HG03135 (cell line): ENCODE data around the gene KLHL28.

ENCODE experiments used
- ATAC-seq: cut with Tn5 transposase; IDR thresholded peaks from one replicate; pipeline ENCODE4 v1.9.1; 2021; ENCODE audit warnings: mild to moderate bottlenecking, moderate library complexity; ENCODE audit not compliant: unreplicated experiment

Gene KLHL28

DNA sequence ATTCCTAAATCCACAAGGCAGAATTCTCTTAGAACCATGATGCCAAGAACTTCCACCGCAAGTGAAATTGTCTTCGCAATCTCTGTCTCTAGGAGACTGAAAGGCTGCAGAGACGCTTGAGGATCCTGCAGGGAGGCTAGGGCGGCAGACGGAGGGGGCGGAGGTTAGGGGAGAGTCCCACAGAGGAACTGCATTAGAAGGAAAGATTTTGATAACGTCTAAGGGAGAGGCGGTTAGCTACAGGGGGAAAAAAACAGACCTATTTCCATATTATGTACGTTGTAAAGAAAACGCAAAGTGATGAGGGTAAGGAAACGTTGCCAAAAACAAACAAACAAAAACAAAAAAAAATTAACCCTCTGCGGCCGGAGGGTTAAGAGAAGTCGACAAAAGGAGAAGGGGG, 595 bp downstream of the KLHL28 start:
- ATAC-seq: no peak

DNA sequence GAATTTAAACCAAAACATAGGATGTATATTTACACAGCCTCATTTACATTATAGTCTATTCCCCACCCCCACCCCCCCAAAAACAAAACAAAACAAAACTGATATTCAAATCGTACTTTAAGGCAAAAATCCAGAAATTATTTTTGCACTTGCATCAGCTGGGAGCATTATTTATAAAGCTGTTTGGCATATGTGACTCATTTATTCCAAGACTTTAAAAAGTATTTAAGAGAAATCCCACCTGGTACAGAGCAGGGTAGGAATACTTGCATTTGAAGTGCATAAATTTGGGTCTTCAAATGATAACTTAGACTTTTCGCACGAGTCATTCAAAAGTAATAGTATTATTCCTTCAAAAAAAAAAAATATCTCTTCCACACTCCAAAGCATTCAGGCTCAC, 1.1 kb downstream of the KLHL28 start:
- ATAC-seq: no peak

DNA sequence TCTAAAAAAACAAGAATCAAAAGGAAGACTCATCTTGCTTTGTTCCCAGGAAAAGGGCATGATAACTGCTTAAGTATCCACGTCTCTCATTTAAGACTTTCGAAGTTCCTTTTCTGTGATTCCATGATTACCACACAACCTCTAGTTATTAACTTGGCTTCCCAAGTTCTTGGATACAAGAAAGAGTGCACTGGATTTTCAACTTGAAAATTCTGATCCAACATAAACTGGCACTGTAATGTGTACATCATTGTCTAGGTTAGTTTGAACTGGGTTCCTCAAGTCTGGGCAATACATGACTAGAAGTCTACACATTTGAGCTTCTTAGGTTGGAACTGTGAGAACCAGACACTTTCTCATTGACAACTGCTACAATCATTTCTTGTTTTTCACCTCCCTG, 1.6 kb downstream of the KLHL28 start:
- no peak for ATAC-seq

DNA sequence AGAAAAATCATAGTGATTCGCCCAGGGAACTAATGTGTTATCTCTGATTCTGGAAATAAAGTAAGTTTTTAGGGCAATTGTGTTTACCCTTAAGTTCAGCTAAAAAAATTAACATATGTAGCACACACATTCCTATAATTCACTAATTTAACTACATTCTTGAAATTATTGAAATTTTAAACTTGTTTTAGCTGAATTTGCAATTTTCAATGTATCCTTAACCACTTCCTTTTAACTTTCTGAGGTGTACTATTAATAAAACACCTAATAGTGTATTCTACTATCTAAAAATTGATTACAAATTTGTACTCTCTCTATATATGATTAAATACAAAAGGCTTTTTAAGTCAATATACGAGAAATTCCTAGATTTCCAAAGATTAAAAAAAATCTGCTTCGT, 2.2 kb downstream of the KLHL28 start:
- no peak for ATAC-seq

DNA sequence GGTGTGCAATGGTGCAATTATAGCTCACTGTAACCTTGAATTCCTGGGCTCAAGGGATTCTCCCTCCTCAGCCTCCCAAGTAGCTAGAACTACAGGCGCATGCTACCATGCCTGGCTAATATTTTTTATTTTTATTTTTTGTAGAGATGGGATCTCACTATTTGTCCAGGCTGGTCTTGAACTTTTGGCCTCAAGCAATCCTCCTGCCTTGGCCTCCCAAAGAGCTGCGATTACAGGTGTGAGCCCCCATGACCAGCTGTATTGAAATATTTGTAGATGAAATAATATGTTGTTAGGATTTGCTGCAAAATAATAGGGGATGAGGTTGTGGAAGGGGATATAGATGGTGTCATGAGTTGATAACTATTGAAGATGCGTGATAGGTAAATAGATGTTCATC, 4.9 kb downstream of the KLHL28 start:
- ATAC-seq: no peak

DNA sequence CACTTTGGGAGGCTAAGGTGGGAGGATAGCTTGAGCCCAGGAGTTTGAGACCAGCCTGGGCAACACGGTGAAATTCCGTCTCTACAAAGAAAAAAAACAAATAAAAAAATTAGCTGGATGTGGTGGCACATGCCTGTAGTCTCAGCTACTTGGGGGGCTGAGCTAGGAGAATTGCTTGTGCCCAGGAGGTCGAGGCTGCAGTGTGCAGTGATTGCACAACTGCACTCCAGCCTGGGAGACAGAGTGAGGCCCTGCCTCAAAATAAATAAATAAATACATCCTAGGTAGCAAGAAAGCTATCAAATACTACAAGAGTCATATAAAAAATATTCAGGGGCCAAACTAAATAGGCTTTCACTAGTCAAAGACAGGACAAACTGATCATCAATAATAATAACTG, 6.2 kb downstream of the KLHL28 start:
- no peak for ATAC-seq

DNA sequence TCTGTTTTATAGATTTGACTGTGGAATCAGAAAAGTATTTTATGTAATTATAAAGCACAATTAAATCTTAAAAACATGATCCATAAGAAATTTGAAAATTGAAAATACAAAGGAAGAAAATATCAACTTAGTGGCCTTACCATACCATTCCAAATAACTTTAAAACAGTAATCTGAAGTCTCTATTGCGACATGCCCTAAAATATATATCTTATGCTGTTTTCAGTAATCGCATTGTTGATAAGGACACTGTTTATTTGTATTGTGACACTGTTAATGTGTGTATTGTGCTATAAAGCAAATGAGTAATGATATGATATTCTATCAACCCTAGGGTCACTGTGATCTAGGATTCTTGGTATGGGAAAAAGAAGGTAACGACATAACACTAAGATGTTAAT, 7.0 kb downstream of the KLHL28 start:
- no peak for ATAC-seq

DNA sequence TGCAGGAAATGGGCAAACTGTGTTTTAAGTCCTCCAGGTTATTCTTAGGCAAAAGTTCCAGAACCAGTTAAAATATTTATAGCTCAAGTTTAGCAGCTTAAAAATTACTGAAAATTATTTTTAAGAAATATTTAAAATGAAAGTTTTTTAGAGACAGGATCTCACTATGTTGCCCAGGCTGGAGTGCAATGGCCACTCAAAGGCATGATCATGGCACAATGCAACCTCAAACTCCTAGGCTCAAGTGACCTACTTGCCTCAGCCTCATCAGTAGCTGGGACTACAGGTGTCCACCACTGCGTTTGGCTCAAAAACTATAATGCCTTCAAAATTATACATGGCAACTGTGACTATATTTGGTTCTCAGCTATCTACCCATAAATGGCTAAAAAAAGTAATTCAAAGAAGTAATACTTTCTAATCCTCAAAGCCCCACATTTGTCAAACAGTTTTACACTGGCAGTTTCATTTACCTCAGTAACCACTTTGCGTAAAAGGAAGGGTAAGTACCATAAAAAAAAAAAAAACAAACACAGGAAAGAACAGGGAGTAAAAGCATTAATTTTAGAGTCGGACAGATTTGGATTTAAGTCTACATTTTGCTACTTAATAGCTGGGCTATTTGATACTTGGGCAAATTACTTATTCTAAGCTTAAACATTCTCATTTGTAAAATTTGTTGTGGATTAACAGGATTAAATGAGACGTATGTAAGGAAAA, 9.2 kb downstream of the KLHL28 start:
- ATAC-seq: no peak

DNA sequence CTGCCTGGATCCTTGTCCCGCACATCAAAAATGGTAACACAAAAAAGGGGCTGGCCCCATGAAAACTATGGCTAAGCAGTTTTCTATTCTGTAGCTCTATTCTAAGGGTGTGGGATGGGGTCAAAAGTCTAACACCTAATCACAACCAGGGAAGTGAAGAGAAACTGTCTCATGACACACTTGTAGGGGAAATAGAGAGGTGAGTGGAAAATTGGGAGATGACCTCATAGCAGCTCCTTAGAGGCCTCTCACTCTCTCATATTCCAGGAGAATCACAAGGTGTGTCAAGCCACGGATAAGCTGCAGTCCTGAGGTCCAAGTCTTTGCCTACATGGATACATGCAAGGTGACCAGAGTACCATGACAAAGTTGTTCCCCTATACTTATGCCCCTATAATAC, 10.7 kb downstream of the KLHL28 start:
- ATAC-seq: no peak

DNA sequence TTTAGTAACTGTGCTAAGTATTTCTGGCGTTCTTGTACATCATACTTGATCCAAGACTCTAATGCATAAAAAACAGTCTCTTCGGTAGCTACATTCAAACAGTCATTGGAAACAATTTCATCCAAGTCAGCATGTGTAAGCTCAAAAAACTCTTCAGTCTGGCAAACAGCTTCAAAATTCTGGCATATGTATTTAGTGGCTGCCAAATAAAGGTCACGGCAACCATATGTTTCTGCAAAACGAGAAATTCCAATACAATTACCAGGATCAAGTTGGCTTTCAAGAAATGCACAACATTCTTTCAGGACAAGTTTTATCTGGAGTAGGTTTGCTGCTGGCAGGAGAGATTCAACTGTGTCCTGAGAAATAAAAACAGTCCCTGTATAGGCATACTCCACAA, 16.5 kb downstream of the KLHL28 start:
- ATAC-seq: no peak

DNA sequence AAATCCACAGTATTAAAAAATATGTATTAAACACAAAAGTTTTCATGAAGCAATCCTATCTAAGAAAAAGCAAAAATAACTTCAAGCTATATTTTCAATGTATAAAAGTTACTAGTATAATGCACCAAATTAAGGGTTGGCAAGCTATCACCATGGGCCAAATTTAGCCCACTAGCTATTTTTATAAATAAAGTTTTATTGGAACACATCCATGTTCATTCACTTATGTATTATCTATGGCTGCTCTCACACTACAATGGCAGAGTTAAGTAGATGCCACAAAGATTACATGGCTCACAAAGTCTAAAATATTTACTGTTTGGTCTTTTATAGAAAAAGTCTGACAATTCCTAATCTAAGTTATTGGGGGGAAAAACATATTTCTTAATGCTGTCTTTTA, 17.6 kb downstream of the KLHL28 start:
- no peak for ATAC-seq

DNA sequence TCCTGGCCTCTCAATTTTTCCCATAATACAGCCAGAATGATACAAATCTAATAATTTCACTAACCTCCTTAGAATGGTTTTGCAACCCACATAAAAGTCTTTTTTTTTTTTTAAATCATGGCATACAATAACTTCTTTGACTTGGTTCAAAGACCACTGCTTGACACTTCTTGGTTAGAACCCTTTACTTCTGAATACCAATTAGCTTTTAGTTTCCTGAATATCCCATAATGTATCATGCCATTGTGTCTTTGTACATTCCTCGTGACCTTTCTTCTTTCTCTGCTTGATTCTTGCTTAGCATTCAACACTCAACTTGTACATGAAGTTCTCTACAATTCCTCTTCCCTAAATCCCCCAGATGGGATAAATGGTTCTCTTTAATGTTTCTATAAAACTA, 19.3 kb downstream of the KLHL28 start:
- no peak for ATAC-seq

DNA sequence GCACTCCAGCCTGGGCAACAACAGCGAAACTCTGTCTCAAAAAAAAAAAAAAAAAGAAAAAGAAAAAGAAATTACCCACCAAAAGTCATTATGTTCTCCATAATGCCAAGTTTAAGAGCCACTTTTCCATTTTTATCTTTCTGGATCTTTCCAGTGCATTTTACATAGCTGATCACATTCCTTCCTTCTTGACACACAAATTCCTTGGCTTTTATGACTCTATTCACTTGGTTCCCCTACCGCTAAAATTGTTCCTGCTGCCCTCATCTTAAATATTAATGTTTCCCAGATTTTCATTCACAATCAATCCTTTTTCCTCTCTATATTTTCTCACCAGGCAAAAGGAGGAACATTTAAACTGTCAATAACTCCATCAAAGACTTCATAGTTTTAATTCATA, 20.2 kb downstream of the KLHL28 start:
- ATAC-seq: no peak

DNA sequence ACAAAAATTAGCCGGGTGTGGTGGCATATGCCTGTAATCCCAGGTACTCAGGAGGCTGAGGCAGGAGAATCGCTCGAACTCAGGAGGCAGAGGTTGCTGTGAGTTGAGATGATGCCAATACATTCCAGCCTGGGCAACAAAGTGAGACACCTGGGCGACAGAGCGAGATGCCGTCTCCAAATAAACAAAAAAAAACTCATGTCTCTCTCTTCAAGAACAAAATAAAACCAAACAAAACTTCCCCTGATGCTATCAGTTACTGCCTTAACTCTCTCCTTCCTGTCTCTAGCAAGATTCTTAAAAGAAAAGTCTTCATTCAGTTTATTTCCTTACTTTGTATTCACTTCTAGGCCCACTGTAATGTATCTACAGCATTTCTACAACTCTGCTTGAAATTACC, 20.8 kb downstream of the KLHL28 start:
- ATAC-seq: no peak

DNA sequence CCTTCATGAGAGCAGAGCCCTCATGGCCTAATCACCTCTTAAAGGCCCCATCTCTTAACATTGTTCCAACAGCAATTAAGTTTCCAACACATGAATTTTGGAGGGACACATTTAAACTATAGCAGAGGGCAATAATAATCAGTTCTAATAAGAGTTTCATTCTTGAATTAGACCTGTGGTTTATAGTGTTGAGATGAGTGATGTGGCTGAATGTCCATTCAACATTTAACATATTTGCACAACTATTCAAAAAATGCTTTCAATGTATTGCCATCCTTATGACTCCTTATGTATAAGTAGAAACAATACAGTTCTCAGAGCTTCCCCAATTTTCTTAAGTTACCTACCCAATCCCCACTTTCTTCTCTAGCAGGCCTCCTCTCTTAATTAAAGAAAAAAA, 21.5 kb downstream of the KLHL28 start:
- ATAC-seq: no peak

DNA sequence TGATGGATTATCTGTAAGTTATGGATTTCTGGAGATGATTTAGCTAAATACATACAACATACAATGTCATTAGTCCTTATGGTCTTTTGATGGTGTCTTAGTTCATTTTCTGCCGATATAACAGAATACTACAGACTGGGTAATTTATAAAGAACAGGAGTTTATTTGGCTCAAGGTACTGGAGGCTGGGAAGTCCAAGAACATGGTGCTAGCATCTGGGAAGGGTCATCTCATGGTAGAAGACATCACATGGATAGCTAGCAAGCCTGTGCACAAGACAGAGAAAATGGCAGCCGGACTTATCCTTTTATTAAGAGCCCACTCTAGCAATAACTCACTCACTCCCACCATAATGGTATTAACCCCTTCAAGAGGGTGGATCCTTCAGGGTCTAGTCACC, 24.2 kb downstream of the KLHL28 start:
- no peak for ATAC-seq

DNA sequence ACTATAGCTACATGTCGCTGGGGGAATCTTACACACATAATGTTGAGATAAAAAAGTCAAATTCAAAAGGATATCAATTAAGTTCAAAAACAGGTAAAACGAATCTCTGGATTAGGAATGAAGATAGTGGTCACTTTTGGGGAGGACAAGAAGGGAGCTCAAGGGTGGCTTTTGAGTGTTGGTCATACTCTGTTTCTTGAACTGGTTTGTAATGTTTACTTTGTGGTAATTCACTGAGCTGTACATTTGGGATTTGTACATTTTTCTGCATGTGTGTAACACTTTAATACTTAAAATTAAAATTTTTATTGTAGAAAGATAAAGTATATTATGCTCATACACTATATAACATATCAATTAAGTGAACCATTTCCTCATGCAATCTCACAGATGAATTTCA, 26.6 kb downstream of the KLHL28 start:
- ATAC-seq: no peak

DNA sequence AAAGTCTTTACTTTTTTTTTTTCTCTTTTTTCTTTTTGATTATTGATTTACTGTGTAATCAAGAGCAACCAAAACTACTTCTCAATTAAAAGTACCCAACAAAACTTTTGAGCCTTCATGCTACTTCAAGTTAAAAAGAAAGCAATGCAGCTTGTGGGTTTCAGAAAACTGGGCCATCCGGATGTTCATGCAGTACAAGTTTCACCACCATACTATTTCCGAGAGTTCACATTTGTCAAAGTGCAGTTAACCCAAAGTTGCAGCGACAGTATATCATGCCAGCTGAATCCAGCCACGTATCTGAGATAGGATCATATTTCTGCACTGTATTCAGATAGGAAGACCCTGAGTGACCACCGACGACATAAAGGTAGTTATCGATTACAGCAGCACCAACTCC, 33.0 kb downstream of the KLHL28 start:
- ATAC-seq: no peak

DNA sequence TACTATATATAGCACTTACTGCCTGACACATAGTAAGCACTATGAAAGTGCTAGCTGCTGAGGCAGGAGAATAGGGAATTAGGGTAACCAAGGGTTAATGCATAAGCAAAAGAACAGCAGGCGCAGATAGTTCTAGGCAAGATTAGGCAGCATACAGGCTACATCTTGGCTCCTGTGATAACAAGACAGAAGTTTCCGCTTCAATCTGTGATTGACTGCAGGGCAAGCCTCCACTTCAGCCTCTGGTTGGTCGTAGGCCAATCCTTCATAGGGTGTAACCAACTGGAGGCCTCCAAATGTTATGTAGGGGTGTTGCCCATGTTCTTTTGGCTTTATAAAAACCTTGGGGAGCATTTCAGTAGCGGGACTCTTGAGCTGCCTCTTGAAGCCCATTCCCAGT, 46.9 kb downstream of the KLHL28 start:
- ATAC-seq: no peak

DNA sequence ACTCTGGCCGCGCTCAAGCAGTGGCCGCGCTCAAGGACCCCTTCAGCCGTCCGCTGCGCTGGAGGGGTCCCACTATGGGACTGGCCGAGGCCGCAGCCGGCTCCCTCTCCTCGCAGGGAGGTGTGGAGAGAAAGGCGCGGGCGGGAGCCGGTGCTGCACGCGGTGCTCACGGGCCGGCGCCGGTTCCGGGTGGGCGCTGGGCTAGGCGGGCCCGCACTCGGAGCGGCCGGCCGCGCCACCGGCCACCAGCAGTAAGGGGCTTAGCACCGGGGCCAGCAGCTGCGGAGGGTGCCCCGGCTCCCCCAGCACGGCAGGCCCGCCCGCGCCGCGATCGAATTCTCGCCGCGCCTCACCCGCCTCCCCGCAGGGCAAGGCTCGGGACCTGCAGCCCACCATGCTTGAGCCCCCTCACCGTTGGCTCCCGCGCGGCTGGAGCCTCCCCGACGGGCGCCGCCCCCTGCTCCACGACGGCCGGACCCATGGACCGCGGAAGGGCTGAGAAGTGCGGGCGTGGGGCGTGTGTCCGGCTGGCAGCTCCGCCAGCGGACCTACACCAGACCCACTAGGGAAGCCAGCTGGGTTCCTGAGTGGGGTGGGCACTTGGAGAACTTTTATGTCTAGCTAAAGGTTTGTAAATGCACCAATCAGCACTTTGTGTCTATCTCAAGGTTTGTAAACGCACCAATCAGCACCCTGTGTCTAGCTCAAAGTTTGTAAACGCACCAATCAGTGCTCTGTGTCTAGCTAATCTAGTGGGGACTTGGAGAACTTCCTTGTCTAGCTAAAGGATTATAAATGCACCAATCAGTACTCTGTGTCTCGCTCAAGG, 49.5 kb downstream of the KLHL28 start:
- no peak for ATAC-seq

DNA sequence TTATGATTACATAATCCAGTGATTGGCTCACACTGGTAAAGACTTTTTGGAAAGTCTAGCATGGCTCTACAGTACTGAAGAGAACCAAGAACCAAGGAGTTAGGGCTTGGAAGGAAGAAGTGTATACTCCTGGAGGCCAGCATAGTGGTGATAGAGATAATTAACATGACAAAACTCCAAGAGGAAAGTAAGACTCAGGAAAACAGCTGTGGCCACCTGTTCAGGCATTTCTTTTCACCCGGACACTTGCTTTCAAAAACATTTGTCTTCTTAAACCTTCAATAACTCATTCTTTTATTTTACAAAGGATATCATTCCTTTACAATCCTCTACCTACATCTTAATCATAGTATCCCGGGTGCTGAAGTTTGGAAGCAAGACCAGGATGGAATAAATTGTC, 50.9 kb downstream of the KLHL28 start:
- no peak for ATAC-seq

DNA sequence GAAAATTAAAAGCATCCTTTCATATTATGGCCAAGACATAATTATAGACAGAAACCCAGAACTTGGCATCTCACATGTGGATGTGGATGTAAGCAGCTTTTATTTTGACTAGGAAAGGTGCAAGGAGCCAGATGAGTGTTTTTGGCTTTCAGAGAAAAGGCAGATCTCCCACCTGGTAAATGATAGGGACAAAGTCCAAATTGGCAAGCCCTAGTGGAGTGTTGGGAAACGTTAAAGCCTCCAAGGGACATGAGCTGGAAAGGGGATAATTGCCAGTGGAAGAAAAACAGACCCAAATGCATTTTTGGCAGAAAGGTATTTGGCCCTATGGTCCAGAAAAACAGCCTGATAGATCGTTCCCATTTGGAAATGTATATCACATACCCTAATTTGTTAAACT, 60.1 kb downstream of the KLHL28 start:
- ATAC-seq: no peak

DNA sequence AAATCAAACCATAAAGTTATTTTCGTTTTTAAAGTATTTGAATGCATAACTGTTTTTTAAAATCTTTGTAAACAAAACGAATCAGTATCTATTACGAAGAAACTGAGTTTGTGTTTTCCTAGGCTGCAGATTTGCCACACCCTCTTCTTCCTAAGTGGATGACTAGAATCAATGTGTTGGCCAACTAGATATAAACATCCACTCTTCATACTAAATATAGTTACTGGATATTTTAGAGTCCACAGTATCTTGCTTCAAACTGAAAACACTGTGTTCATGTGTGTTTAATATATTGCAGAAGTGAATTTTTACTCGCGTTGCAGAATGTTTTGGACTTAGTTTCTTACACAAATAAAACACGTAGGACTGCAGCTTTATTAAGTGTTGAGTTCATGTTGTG, 63.2 kb downstream of the KLHL28 start:
- ATAC-seq: no peak
